ENCODE results near the gene DOLPP1.

DNA sequence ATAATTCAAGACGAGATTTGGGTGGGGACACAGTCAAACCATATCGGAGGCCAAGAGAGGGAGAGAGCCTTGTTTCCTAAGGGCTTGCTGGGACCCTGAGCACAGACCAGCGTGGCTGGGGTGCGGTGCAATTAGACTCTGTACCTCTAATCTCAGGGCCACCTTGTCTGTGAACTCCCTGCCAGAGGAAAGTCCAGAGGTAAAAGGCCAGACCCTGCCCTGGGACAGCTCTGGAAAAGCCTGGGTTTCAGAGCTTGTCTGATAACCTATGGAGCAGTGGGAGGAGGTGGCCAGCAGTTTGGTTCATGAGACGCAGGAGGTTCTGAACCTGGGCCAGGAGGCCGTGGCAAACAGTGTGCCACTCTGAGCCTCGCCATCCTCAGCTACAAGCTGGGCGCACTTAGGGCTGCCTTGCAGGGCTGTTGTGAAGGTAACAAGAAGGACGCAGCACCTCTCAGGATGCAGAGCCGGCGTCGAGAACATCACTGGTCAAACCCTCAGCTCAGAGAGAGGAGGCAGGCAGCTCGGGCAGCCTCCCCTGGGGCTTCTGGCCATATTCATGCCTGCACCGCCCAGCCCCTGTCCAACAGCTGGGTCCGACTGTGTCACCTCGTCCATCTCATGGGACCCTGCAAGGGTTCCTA is 4.8 kb upstream of the DOLPP1 start:
- TF ChIP-seq, protein P1, sequence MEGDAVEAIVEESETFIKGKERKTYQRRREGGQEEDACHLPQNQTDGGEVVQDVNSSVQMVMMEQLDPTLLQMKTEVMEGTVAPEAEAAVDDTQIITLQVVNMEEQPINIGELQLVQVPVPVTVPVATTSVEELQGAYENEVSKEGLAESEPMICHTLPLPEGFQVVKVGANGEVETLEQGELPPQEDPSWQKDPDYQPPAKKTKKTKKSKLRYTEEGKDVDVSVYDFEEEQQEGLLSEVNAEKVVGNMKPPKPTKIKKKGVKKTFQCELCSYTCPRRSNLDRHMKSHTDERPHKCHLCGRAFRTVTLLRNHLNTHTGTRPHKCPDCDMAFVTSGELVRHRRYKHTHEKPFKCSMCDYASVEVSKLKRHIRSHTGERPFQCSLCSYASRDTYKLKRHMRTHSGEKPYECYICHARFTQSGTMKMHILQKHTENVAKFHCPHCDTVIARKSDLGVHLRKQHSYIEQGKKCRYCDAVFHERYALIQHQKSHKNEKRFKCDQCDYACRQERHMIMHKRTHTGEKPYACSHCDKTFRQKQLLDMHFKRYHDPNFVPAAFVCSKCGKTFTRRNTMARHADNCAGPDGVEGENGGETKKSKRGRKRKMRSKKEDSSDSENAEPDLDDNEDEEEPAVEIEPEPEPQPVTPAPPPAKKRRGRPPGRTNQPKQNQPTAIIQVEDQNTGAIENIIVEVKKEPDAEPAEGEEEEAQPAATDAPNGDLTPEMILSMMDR (IDR thresholded peaks at IDR 0.05) = no peak
- TF ChIP-seq POLR2A (IDR thresholded peaks at IDR 0.05) = no peak

All from esophagus squamous epithelium (tissue), 4 donors.